Measurements from ENCODE around the gene DDAH2.

DNA sequence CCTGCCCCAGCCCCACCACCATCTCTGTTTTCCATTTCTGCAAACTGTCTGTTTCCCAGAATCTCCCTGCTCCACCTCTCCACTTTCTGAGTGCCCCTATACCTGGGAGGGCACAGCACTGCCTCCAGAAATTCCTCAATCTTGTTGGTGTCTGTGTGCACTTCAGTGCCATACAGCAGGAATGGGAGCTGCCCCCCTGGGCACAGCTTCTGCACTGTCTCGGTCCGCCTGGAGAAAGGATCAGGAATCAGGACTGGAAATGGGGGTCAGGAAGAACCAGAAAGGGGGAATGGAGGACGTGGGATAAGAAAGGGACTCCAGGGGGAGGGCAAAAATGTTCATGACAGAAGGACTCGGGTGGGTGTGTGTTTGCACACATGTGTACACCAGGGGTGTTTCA, 4.6 kb upstream of the DDAH2 start:
- TF ChIP-seq, protein P1, sequence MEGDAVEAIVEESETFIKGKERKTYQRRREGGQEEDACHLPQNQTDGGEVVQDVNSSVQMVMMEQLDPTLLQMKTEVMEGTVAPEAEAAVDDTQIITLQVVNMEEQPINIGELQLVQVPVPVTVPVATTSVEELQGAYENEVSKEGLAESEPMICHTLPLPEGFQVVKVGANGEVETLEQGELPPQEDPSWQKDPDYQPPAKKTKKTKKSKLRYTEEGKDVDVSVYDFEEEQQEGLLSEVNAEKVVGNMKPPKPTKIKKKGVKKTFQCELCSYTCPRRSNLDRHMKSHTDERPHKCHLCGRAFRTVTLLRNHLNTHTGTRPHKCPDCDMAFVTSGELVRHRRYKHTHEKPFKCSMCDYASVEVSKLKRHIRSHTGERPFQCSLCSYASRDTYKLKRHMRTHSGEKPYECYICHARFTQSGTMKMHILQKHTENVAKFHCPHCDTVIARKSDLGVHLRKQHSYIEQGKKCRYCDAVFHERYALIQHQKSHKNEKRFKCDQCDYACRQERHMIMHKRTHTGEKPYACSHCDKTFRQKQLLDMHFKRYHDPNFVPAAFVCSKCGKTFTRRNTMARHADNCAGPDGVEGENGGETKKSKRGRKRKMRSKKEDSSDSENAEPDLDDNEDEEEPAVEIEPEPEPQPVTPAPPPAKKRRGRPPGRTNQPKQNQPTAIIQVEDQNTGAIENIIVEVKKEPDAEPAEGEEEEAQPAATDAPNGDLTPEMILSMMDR (IDR thresholded peaks at IDR 0.05) = no peak
- TF ChIP-seq POLR2A (IDR thresholded peaks at IDR 0.05) = no peak

All from prostate gland (tissue), 2 donors.